Esophagus muscularis mucosa (tissue), 4 donors: ENCODE results near the gene ERBB4.

Source experiments
- EP300 ChIP-seq: sonication (generic); formaldehyde crosslinking; IDR thresholded peaks from one replicate; pipeline ENCODE4 v1.6.1; 2017; ENCODE audit warnings: antibody characterized with exemption
- POLR2A ChIP-seq: fragments of 450-650 bp; IDR thresholded peaks from one replicate; pipeline ENCODE4 v1.6.1; 2017; ENCODE audit warnings: antibody characterized with exemption, moderate library complexity, mild to moderate bottlenecking, low read depth
- TF ChIP-seq, protein P1 (sequence below), 3 experiments: fragments of 200-600 bp in 2 of 3; fragments of 450-650 bp in 1 of 3; sonication (generic) in 2 of 3; IDR thresholded peaks; one replicate each; pipeline ENCODE4 v1.5.1; 2017 to 2019; ENCODE audit warnings: antibody characterized with exemption in 3 of 3, mild to moderate bottlenecking in 2 of 3, moderate library complexity in 1 of 3

GRCh38 chr2:212173331-212173730 is 365.3 kb downstream of the ERBB4 start:
- TF ChIP-seq, protein P1, sequence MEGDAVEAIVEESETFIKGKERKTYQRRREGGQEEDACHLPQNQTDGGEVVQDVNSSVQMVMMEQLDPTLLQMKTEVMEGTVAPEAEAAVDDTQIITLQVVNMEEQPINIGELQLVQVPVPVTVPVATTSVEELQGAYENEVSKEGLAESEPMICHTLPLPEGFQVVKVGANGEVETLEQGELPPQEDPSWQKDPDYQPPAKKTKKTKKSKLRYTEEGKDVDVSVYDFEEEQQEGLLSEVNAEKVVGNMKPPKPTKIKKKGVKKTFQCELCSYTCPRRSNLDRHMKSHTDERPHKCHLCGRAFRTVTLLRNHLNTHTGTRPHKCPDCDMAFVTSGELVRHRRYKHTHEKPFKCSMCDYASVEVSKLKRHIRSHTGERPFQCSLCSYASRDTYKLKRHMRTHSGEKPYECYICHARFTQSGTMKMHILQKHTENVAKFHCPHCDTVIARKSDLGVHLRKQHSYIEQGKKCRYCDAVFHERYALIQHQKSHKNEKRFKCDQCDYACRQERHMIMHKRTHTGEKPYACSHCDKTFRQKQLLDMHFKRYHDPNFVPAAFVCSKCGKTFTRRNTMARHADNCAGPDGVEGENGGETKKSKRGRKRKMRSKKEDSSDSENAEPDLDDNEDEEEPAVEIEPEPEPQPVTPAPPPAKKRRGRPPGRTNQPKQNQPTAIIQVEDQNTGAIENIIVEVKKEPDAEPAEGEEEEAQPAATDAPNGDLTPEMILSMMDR (IDR thresholded peaks at IDR 0.05) = no peak
- TF ChIP-seq EP300 (no peak), POLR2A (no peak)
